Measurements from ENCODE around the gene NDN. TPM values are rescaled to one million over a fixed set of nuclear protein-coding genes. Genes with fewer than 3 reads are reported as not detected.

Gene NDN
- total and polyA plus RNA-seq, 2 of the 4 experiments (the other 2 are of a cell fraction): 40.1 to 72.4 TPM

DNA sequence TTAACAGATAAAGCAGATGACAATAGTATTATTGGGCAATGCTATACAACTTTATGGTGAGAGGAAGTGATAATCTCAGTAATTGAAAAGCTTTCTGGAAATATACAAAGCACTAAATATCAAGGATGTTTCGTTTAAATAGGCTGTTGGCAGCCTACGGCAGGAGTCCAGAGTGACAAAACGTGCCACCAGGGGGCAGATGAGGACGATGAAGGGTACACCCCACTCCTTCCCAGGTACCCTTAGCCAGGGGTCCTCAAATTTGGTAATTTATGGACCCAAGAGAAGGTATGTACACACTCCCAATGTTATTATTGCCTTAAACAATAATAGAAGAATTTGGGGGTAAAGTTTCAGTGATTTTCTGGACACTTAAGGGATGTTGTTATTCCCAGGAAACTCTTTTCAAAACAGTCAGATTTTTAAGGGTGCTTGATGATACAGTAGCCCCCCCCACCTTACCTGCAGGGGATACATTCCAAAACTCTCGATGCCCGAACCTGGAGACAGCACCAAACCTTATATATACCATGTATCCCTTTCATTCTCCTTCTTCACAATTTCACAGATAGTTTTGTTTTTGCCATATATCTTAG is 38.1 kb downstream of the NDN start:
- H2BK15ac ChIP-seq (ENCODE audit: low read depth, low read length): no peak overlapping the region
- no peak overlapping the region for H2AK5ac ChIP-seq (ENCODE audit: low read depth, low read length)
- H3K9me1 ChIP-seq (ENCODE audit: insufficient read depth, low read length): no peaks in the 10 kb centered on the region
- H3K9ac ChIP-seq (ENCODE audit: low read depth, low read length): no peak overlapping the region
- no peaks in the 10 kb centered on the region for H3K79me1 ChIP-seq (ENCODE audit: low read depth in 1 of 2, low read length in 2 of 2)
- no peak overlapping the region for H3K4ac ChIP-seq (ENCODE audit: low read depth, low read length)
- H3K4me2 ChIP-seq (ENCODE audit: low read depth, low read length): no peak overlapping the region
- H2AFZ ChIP-seq (replicated peaks; ENCODE audit: low read length, poor library complexity): no peak overlapping the region
- no peak overlapping the region for H2BK120ac ChIP-seq (ENCODE audit: low read depth, low read length)
- POLR2A ChIA-PET (ENCODE audit: unreplicated experiment): no interaction called here
- no peak overlapping the region for H4K91ac ChIP-seq (ENCODE audit: insufficient read depth, low read depth, low read length)
- no peak overlapping the region for H3K18ac ChIP-seq (ENCODE audit: low read depth, low read length)
- no peak overlapping the region for H3K56ac ChIP-seq (ENCODE audit: extremely low read depth, insufficient read depth, low read length)
- H3K27me3 ChIP-seq (ENCODE audit: control insufficient read depth, insufficient read depth, low read length): no peaks in the 10 kb centered on the region
- H3K4me1 ChIP-seq (ENCODE audit: control insufficient read depth, insufficient read depth, low read length): no peaks in the 10 kb centered on the region
- WGBS, 2 experiments (ENCODE audit: extremely low coverage in 2 of 2, insufficient read length in 1 of 2): no CpG with 5 or more reads among the region's 6 CpGs
- in situ Hi-C loops (cut with MboI; ENCODE audit: low sequenced_read_pairs): loop anchor here (10.0 kb wide), 1 partner anchor 206 kb away; no protein-coding TSS in a partner anchor
- intact Hi-C loops (cut with micrococcal nuclease): loop anchor here (1.0 to 10.0 kb wide), 3 partner anchors 208 to 1856 kb away; no protein-coding TSS in a partner anchor
- no peaks in the 10 kb centered on the region for H4K20me1 ChIP-seq (ENCODE audit: insufficient read depth, low read length)
- no peak overlapping the region for H3K23ac ChIP-seq (ENCODE audit: low read depth, low read length)
- no peaks in the 10 kb centered on the region for H3K36me3 ChIP-seq (ENCODE audit: control insufficient read depth, insufficient read depth, low read length)
- no peak overlapping the region for H3K27ac ChIP-seq (ENCODE audit: insufficient read depth, low read length)
- DNase-seq: no peak
- no peak overlapping the region for H2AK9ac ChIP-seq (replicated peaks; ENCODE audit: low read depth, low read length, poor library complexity)
- H3K14ac ChIP-seq (replicated peaks; ENCODE audit: low read depth, low read length): no peak overlapping the region
- H3K9me3 ChIP-seq (ENCODE audit: control insufficient read depth, insufficient read depth, low read length): peaks cover 2% of the 10 kb centered on the region; the same call in 1 of the 2 replicates
- no peak overlapping the region for H3K4me3 ChIP-seq (ENCODE audit: insufficient read depth, low read depth, low read length)
- H4K5ac ChIP-seq (ENCODE audit: low read depth, low read length): no peak overlapping the region
- CTCF ChIA-PET: no interaction called here
- peak; percentile 42; the same call in 1 of the 2 replicates for ATAC-seq (ENCODE audit: low read depth)
- dilution Hi-C loops (cut with HindIII; ENCODE audit: low sequenced_read_pairs, unreplicated experiment): no loop called here
- peak; percentile 26; the same call in 1 of the 2 replicates for TF ChIP-seq SMC3 (IDR thresholded peaks at IDR 0.05; ENCODE audit: low read depth, low read length)
- TF ChIP-seq, protein P1, sequence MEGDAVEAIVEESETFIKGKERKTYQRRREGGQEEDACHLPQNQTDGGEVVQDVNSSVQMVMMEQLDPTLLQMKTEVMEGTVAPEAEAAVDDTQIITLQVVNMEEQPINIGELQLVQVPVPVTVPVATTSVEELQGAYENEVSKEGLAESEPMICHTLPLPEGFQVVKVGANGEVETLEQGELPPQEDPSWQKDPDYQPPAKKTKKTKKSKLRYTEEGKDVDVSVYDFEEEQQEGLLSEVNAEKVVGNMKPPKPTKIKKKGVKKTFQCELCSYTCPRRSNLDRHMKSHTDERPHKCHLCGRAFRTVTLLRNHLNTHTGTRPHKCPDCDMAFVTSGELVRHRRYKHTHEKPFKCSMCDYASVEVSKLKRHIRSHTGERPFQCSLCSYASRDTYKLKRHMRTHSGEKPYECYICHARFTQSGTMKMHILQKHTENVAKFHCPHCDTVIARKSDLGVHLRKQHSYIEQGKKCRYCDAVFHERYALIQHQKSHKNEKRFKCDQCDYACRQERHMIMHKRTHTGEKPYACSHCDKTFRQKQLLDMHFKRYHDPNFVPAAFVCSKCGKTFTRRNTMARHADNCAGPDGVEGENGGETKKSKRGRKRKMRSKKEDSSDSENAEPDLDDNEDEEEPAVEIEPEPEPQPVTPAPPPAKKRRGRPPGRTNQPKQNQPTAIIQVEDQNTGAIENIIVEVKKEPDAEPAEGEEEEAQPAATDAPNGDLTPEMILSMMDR (conservative IDR thresholded peaks at IDR 0.05; ENCODE audit: low read depth, low read length): peak; percentile 42
- TF ChIP-seq RAD21 (IDR thresholded peaks at IDR 0.05; ENCODE audit: low read length): peak; percentile 21; the same call in 1 of the 2 replicates
- TF ChIP-seq CEBPB (IDR thresholded peaks at IDR 0.05; ENCODE audit: low read depth, low read length): no peak
- no peak overlapping the region for H4K8ac ChIP-seq (ENCODE audit: low read depth in 2 of 2, low read length in 2 of 2)
- H2BK5ac ChIP-seq (ENCODE audit: low read depth, low read length, poor library complexity, severe bottlenecking): no peak overlapping the region
- no TSS peak for BruUV-seq (replicated peaks)
- H2BK20ac ChIP-seq (ENCODE audit: low read depth, low read length): no peak overlapping the region

Data from IMR-90 (cell line).